22Rv1 (cell line): Measurements from ENCODE around the gene TXNDC11.

Experiments used
- ZFX ChIP-seq: fragments of 450-650 bp; IDR thresholded peaks from 2 replicates; pipeline ENCODE4 v1.6.1; 2017; ENCODE audit warnings: antibody characterized with exemption, borderline replicate concordance
- TF ChIP-seq, protein P1 (sequence below): fragments of 450-650 bp; IDR thresholded peaks from 2 replicates; pipeline ENCODE4 v1.5.1; 2017; ENCODE audit warnings: mild to moderate bottlenecking

DNA sequence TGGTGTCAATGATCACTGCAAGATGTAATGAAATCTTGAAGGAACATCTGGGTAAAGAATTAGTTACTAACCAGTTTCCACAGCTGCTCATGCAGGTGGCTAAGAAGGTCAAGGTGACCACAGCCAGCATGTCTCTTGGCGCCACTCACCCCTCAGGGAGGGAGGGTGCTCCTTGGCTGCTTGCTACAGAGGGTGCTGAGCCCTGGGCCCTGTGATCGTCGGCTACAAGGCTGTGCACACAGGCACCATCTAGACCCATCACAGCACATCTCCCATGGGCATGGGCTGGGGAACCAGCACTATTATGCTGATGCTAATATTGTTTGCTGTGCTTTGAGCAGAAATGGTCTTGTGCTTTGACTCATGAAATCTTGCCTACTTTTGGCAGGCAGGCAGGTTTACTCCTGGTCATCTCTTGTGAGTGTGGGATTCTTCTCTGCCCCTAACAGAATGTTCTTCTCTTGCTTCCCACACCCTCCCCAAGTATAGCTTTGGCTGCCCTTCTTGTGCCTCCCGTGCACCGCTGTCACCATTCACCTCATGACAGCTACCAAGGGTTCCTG lies 36.4 kb downstream of the TXNDC11 start:
- TF ChIP-seq, protein P1, sequence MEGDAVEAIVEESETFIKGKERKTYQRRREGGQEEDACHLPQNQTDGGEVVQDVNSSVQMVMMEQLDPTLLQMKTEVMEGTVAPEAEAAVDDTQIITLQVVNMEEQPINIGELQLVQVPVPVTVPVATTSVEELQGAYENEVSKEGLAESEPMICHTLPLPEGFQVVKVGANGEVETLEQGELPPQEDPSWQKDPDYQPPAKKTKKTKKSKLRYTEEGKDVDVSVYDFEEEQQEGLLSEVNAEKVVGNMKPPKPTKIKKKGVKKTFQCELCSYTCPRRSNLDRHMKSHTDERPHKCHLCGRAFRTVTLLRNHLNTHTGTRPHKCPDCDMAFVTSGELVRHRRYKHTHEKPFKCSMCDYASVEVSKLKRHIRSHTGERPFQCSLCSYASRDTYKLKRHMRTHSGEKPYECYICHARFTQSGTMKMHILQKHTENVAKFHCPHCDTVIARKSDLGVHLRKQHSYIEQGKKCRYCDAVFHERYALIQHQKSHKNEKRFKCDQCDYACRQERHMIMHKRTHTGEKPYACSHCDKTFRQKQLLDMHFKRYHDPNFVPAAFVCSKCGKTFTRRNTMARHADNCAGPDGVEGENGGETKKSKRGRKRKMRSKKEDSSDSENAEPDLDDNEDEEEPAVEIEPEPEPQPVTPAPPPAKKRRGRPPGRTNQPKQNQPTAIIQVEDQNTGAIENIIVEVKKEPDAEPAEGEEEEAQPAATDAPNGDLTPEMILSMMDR, result no peak
- no peak for TF ChIP-seq ZFX
